ENCODE measurements around the gene CRYGA. TPM values are rescaled to one million over a fixed set of nuclear protein-coding genes. Genes with fewer than 3 reads are reported as not detected.

The CRYGA gene
- total and polyA plus RNA-seq, 2 donors (not counting 3 experiments of a cell fraction or from before 2014, with no cell fraction given) = not detected

- TF ChIP-seq POLR2A (IDR thresholded peaks at IDR 0.05; ENCODE audit: low read depth, low read length) (no peak), EZH2 (IDR thresholded peaks at IDR 0.05; ENCODE audit: borderline replicate concordance, low read depth, low read length, severe bottlenecking) (no peak), POLR2AphosphoS5 (IDR thresholded peaks at IDR 0.05; ENCODE audit: insufficient read depth, low read depth, low read length) (no peak), GATA2 (IDR thresholded peaks at IDR 0.05; ENCODE audit: insufficient read depth, insufficient read length, low read depth, low read length) (no peak), FOS (IDR thresholded peaks at IDR 0.05; ENCODE audit: borderline replicate concordance, insufficient read depth, low read length) (no peak), MYC (IDR thresholded peaks at IDR 0.05; ENCODE audit: low read depth, low read length) (no peak), JUN (IDR thresholded peaks at IDR 0.05; ENCODE audit: borderline replicate concordance, insufficient read depth, insufficient read length, low read depth) (no peak)
- TF ChIP-seq, protein P1, sequence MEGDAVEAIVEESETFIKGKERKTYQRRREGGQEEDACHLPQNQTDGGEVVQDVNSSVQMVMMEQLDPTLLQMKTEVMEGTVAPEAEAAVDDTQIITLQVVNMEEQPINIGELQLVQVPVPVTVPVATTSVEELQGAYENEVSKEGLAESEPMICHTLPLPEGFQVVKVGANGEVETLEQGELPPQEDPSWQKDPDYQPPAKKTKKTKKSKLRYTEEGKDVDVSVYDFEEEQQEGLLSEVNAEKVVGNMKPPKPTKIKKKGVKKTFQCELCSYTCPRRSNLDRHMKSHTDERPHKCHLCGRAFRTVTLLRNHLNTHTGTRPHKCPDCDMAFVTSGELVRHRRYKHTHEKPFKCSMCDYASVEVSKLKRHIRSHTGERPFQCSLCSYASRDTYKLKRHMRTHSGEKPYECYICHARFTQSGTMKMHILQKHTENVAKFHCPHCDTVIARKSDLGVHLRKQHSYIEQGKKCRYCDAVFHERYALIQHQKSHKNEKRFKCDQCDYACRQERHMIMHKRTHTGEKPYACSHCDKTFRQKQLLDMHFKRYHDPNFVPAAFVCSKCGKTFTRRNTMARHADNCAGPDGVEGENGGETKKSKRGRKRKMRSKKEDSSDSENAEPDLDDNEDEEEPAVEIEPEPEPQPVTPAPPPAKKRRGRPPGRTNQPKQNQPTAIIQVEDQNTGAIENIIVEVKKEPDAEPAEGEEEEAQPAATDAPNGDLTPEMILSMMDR (IDR thresholded peaks at IDR 0.05; ENCODE audit: extremely low read depth in 1 of 2, insufficient read depth in 1 of 2, low read depth in 1 of 2, low read length in 2 of 2) = peak; percentile 86 to 88
- no peaks in the 10 kb centered on the region for H3K9me1 ChIP-seq (replicated peaks; ENCODE audit: control insufficient read depth, extremely low read depth, insufficient read depth, low read length)
- DNase-seq (ENCODE audit: low read depth, low spot score) = peak; percentile 80
- no peaks in the 10 kb centered on the region for H3K36me3 ChIP-seq (ENCODE audit: control insufficient read depth in 2 of 2, extremely low read depth in 1 of 2, insufficient read depth in 2 of 2, low read length in 2 of 2)
- no peaks in the 10 kb centered on the region for H3K4me1 ChIP-seq (ENCODE audit: control insufficient read depth, extremely low read depth, insufficient read depth, low read length)
- H3K27me3 ChIP-seq (ENCODE audit: control insufficient read depth in 2 of 2, insufficient read depth in 2 of 2, low read length in 2 of 2) = no peaks in the 10 kb centered on the region
- no peaks in the 10 kb centered on the region for H3K79me2 ChIP-seq (ENCODE audit: control insufficient read depth, insufficient read depth, low read length)
- POLR2A ChIA-PET = interaction anchor here (1.4 kb wide), 1 partner anchor 79 kb away, joined by 3 read pairs; the partner anchor contains the start of gene IDH1
- peak overlapping the region; percentile 15 for H2AFZ ChIP-seq (ENCODE audit: low read depth, low read length)
- CTCF ChIA-PET = interaction anchor here (0.6 to 4.8 kb wide), 23 partner anchors 9 to 1156 kb away, joined by 3 to 90 read pairs (median 4); partner anchors contain the start of genes IDH1 and PIKFYVE
- no TSS peak for BruUV-seq (replicated peaks)
- dilution Hi-C loops (cut with MboI; ENCODE audit: extremely low pct_ligation_motif_present, low sequenced_read_pairs) (no loop called here), intact Hi-C loops (cut with micrococcal nuclease) (loop anchor here (1.0 to 10.0 kb wide), 4 partner anchors 79 to 1156 kb away; no protein-coding TSS in a partner anchor)
- H3K27ac ChIP-seq (ENCODE audit: insufficient read depth, low read depth, low read length) = no peak overlapping the region
- no peak overlapping the region for H3K4me2 ChIP-seq (ENCODE audit: insufficient read depth, low read length)
- H3K9ac ChIP-seq (replicated peaks; ENCODE audit: extremely low read depth, insufficient read depth, low read length) = no peak overlapping the region
- peak; percentile 90 for FAIRE-seq
- H3K9me3 ChIP-seq (replicated peaks; ENCODE audit: control insufficient read depth, insufficient read depth, low read length) = no peaks in the 10 kb centered on the region
- no peaks in the 10 kb centered on the region for H4K20me1 ChIP-seq (replicated peaks; ENCODE audit: control insufficient read depth, extremely low read depth, insufficient read depth, low read length)
- no peak overlapping the region for H3K4me3 ChIP-seq (replicated peaks in 1 of 3; ENCODE audit: insufficient read depth in 1 of 3, low read depth in 1 of 3, low read length in 3 of 3)
Observed at GRCh38 chr2:208175069-208175839, 11.9 kb upstream of the CRYGA start.

All from endothelial cell of umbilical vein (primary cell).